GM12892 (cell line): Measurements from ENCODE around the gene IFT22.
A peak's percentile ranks its signal among the peaks of the same experiment; 100 is the strongest.
"Not testable (repeated sequence)": the region's sequence is repeated elsewhere in the genome, so short reads cannot be mapped to it uniquely, and the experiment has no call there.

Source experiments
- DNase-seq: peaks from one replicate; pipeline ENCODE4 v3.0.0; 2011; ENCODE audit not compliant: insufficient read length
- FAIRE-seq: peaks from 2 replicates; lab custom pipeline; 2011; peaks lifted over from hg19 to GRCh38; lab: Jason Lieb, UNC
- POLR2A ChIP-seq: IDR thresholded peaks from 2 replicates; pipeline ENCODE4 v1.6.1; 2011; ENCODE audit warnings: low read depth, low read length, control low read depth
- POLR2AphosphoS5 ChIP-seq: IDR thresholded peaks from 2 replicates; pipeline ENCODE4 v1.6.1; 2011; ENCODE audit warnings: low read depth, low read length, control low read depth
- TAF1 ChIP-seq: IDR thresholded peaks from 2 replicates; pipeline ENCODE4 v1.6.1; 2011; ENCODE audit warnings: low read depth, mild to moderate bottlenecking, control low read depth, low read length, borderline replicate concordance

The IFT22 gene

GRCh38 chr7:101287032-101287431 is 34.6 kb downstream of the IFT22 start:
- no peak for FAIRE-seq
- DNase-seq = no peak
- TF ChIP-seq POLR2A (no peak), TAF1 (no peak), POLR2AphosphoS5 (no peak)

GRCh38 chr7:101285880-101286279 is 35.7 kb downstream of the IFT22 start:
- not testable (repeated sequence) for FAIRE-seq, DNase-seq

- FAIRE-seq = no peak
- DNase-seq = no peak
- no peak for TF ChIP-seq TAF1
Observed at GRCh38 chr7:101285171-101285570, 36.4 kb downstream of the IFT22 start.

GRCh38 chr7:101280912-101281311 is 40.7 kb downstream of the IFT22 start:
- FAIRE-seq, DNase-seq: not testable (repeated sequence)

GRCh38 chr7:101278461-101279292 is 42.9 kb downstream of the IFT22 start:
- FAIRE-seq (no peak), DNase-seq (no peak)
- TF ChIP-seq POLR2A (no peak), POLR2AphosphoS5 (no peak), TAF1 (no peak)

- no peak for DNase-seq
- TF ChIP-seq POLR2AphosphoS5 = no peak
- no peak for TF ChIP-seq POLR2A
- TF ChIP-seq TAF1 = no peak
- FAIRE-seq = no peak
Observed at GRCh38 chr7:101277155-101277554, 44.5 kb downstream of the IFT22 start.

- TF ChIP-seq POLR2AphosphoS5 = no peak
- no peak for TF ChIP-seq TAF1
- TF ChIP-seq POLR2A = no peak
- no peak for FAIRE-seq
- no peak for DNase-seq
Observed at GRCh38 chr7:101273206-101273605, 48.4 kb downstream of the IFT22 start.

GRCh38 chr7:101271021-101271420 is 50.6 kb downstream of the IFT22 start:
- no peak for FAIRE-seq
- TF ChIP-seq TAF1 (no peak), POLR2AphosphoS5 (no peak), POLR2A (no peak)
- no peak for DNase-seq

- TF ChIP-seq POLR2AphosphoS5 = no peak
- no peak for TF ChIP-seq TAF1
- TF ChIP-seq POLR2A = no peak
- DNase-seq (no peak), FAIRE-seq (no peak)
Observed at GRCh38 chr7:101269664-101270063, 51.9 kb downstream of the IFT22 start.

GRCh38 chr7:101265622-101266516 is 55.7 kb downstream of the IFT22 start:
- TF ChIP-seq TAF1 = no peak
- no peak for TF ChIP-seq POLR2A
- DNase-seq (no peak), FAIRE-seq (no peak)

GRCh38 chr7:101264102-101264706 is 57.4 kb downstream of the IFT22 start:
- not testable (repeated sequence) for DNase-seq
- FAIRE-seq = peak; percentile 17
